ENCODE results near the gene ERVFRD-1.

GRCh38 chr6:11085758-11086435 is 25.6 kb downstream of the ERVFRD-1 start:
- TF ChIP-seq CTCF (tag by site-specific recombination; IDR thresholded peaks at IDR 0.05) (no peak), SALL2 (tag by site-specific recombination; IDR thresholded peaks at IDR 0.05; ENCODE audit: borderline replicate concordance) (no peak), ZNF76 (tag by site-specific recombination; IDR thresholded peaks at IDR 0.05; ENCODE audit: borderline replicate concordance, low read depth) (no peak), SP3 (tag by site-specific recombination; IDR thresholded peaks at IDR 0.05) (no peak), YY1 (tag by site-specific recombination; IDR thresholded peaks at IDR 0.05) (no peak)
